ENCODE results near the gene CDH13. TPM values are rescaled to one million over a fixed set of nuclear protein-coding genes. Genes with fewer than 3 reads are reported as not detected.

The CDH13 gene
- total and polyA plus RNA-seq, 2 donors (not counting 1 experiment from before 2014, with no cell fraction given), result 27.6 to 96.7 TPM

DNA sequence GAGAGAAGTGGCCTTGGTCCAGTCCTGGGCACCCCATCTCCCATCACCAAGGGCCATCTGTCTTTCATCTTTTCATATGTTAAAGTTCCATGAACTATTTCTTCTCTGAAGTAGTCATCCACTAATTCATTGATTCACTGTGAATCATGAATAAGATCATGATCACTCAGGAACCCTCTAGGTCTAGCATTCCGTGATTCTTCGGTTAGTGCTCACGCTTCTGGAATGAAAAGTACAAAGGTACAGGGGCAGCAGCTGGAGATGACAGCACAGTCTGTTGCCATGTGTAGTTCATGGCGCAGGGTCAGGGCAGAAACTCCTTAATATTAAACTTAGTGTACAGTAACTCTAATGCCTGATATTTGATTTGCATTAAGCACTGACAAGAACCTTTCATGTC is 127.1 kb downstream of the CDH13 start:
- H3K36me3 ChIP-seq (ENCODE audit: control insufficient read depth, insufficient read depth, low read length), result no peaks in the 10 kb centered on the region
- H3K27ac ChIP-seq (ENCODE audit: insufficient read depth, low read length), result no peak overlapping the region
- TF ChIP-seq EZH2 (IDR thresholded peaks at IDR 0.05; ENCODE audit: low read length, missing control alignments), result no peak
- TF ChIP-seq, protein P1, sequence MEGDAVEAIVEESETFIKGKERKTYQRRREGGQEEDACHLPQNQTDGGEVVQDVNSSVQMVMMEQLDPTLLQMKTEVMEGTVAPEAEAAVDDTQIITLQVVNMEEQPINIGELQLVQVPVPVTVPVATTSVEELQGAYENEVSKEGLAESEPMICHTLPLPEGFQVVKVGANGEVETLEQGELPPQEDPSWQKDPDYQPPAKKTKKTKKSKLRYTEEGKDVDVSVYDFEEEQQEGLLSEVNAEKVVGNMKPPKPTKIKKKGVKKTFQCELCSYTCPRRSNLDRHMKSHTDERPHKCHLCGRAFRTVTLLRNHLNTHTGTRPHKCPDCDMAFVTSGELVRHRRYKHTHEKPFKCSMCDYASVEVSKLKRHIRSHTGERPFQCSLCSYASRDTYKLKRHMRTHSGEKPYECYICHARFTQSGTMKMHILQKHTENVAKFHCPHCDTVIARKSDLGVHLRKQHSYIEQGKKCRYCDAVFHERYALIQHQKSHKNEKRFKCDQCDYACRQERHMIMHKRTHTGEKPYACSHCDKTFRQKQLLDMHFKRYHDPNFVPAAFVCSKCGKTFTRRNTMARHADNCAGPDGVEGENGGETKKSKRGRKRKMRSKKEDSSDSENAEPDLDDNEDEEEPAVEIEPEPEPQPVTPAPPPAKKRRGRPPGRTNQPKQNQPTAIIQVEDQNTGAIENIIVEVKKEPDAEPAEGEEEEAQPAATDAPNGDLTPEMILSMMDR (conservative IDR thresholded peaks at IDR 0.05 in 1 of 2, IDR thresholded peaks at IDR 0.05 in 1 of 2; ENCODE audit: low read depth in 1 of 2, low read length in 2 of 2), result no peak
- H4K20me1 ChIP-seq (ENCODE audit: control insufficient read depth, extremely low read depth, insufficient read depth, low read length), result no peaks in the 10 kb centered on the region
- H3K4me1 ChIP-seq (ENCODE audit: control insufficient read depth, extremely low read depth, insufficient read depth, low read length), result no peaks in the 10 kb centered on the region
- DNase-seq (ENCODE audit: low read depth in 2 of 2), result peak in 1 of 2 donors; percentile 78
- H2AFZ ChIP-seq (ENCODE audit: low read length), result no peak overlapping the region
- H3K9me3 ChIP-seq (ENCODE audit: control insufficient read depth, insufficient read depth, low read depth, low read length), result no peaks in the 10 kb centered on the region
- no peak overlapping the region for H3K4me3 ChIP-seq (replicated peaks in 1 of 4; ENCODE audit: control extremely low read depth in 1 of 4, insufficient read depth in 1 of 4, low read depth in 3 of 4, low read length in 4 of 4)
- H3K27me3 ChIP-seq (ENCODE audit: control insufficient read depth, insufficient read depth, low read length), result no peaks in the 10 kb centered on the region
- no peaks in the 10 kb centered on the region for H3K79me2 ChIP-seq (ENCODE audit: control insufficient read depth, insufficient read depth, low read length)
- H3K9ac ChIP-seq (ENCODE audit: insufficient read depth, low read length), result no peak overlapping the region
- no peak overlapping the region for H3K4me2 ChIP-seq (ENCODE audit: extremely low read depth, insufficient read depth, low read length)

DNA sequence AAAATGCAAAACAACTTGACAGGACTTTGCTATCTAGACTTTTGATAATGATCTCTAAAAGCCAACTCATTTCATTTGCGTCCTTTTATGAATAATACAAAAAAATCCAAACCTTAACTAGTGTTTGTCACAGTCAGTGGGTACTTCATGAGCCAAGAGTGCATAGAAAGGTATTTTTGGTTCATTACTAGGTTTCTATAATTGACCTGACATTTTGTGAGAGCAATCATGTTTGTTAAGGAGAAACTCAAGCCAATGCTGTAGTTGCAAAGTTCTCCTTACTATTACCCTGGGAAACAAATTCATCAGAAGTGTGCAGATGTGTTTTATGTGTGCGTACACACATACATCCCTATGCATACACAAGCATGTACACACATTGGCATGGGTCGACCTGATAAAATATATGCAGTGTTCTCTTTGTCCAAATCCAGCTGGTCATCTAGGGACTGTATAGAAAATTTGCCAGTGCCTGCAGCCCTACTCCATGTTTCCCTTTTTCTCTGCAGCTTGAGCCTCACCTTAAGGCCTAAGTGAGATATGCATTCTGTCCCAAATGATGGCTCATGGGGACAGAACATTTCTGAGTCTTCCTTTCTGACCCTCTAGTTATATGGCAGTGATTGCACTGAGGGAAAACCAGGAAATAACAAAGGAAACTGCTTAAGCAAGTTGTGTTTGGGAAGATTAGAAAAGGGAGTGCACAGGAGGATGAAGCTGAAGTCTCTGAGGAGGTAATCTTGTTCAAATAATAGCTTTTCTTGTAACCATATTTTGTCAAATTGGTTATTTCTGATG is 128.1 kb downstream of the CDH13 start:
- H3K79me2 ChIP-seq (ENCODE audit: control insufficient read depth, insufficient read depth, low read length), result no peaks in the 10 kb centered on the region
- H3K9me3 ChIP-seq (ENCODE audit: control insufficient read depth, insufficient read depth, low read depth, low read length), result no peaks in the 10 kb centered on the region
- H3K27ac ChIP-seq (ENCODE audit: insufficient read depth, low read length), result no peak overlapping the region
- H3K4me1 ChIP-seq (ENCODE audit: control insufficient read depth, extremely low read depth, insufficient read depth, low read length), result no peaks in the 10 kb centered on the region
- H2AFZ ChIP-seq (ENCODE audit: low read length), result no peak overlapping the region
- no peak overlapping the region for H3K4me2 ChIP-seq (ENCODE audit: extremely low read depth, insufficient read depth, low read length)
- no peak for TF ChIP-seq EZH2 (IDR thresholded peaks at IDR 0.05; ENCODE audit: low read length, missing control alignments)
- TF ChIP-seq, protein P1 (conservative IDR thresholded peaks at IDR 0.05 in 1 of 2, IDR thresholded peaks at IDR 0.05 in 1 of 2; ENCODE audit: low read depth in 1 of 2, low read length in 2 of 2), result no peak
- no peaks in the 10 kb centered on the region for H3K36me3 ChIP-seq (ENCODE audit: control insufficient read depth, insufficient read depth, low read length)
- DNase-seq (ENCODE audit: low read depth in 2 of 2), result no peak
- H3K4me3 ChIP-seq (replicated peaks in 1 of 4; ENCODE audit: control extremely low read depth in 1 of 4, insufficient read depth in 1 of 4, low read depth in 3 of 4, low read length in 4 of 4), result no peak overlapping the region
- H3K9ac ChIP-seq (ENCODE audit: insufficient read depth, low read length), result no peak overlapping the region
- no peaks in the 10 kb centered on the region for H4K20me1 ChIP-seq (ENCODE audit: control insufficient read depth, extremely low read depth, insufficient read depth, low read length)
- no peaks in the 10 kb centered on the region for H3K27me3 ChIP-seq (ENCODE audit: control insufficient read depth, insufficient read depth, low read length)

DNA sequence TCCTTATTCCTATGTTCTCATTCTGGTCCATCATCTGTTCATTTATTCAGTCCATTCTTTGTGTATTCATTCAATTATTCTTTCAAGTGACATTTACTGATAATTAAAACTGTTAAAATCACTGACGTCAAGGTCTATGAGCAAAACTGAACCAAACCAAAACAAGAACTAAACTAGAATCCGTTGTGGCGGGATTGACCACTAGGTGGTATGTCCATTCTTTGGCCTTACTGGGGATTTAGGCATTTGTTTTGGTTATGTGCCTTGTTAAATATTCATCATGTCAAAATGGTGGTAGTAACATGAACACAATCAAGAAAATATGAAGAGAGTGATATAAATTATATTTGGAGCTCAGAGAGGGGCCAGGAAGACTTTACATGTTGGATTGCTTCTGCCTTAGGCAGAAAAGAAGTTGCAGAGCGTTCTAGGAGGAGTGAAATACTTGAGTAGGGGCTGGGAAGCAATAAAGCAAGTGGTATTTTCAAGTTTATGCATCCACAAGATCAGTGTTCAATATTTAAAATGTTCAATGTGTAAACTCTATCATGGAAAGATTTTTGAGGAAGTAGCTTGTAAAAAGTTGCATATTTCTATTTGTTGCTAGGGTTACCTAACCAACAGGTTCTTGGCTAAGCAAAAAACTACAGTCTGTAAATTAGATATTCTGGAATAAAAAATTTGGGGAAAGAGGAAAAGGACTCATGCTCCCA is 129.0 kb downstream of the CDH13 start:
- no peak overlapping the region for H3K4me3 ChIP-seq (replicated peaks in 1 of 4; ENCODE audit: control extremely low read depth in 1 of 4, insufficient read depth in 1 of 4, low read depth in 3 of 4, low read length in 4 of 4)
- H2AFZ ChIP-seq (ENCODE audit: low read length), result no peak overlapping the region
- no peaks in the 10 kb centered on the region for H3K79me2 ChIP-seq (ENCODE audit: control insufficient read depth, insufficient read depth, low read length)
- H3K4me1 ChIP-seq (ENCODE audit: control insufficient read depth, extremely low read depth, insufficient read depth, low read length), result no peaks in the 10 kb centered on the region
- H3K4me2 ChIP-seq (ENCODE audit: extremely low read depth, insufficient read depth, low read length), result no peak overlapping the region
- H3K27ac ChIP-seq (ENCODE audit: insufficient read depth, low read length), result no peak overlapping the region
- peak; percentile 23 to 27 for DNase-seq (ENCODE audit: low read depth in 2 of 2)
- no peak overlapping the region for H3K9ac ChIP-seq (ENCODE audit: insufficient read depth, low read length)
- TF ChIP-seq, protein P1 (conservative IDR thresholded peaks at IDR 0.05 in 1 of 2, IDR thresholded peaks at IDR 0.05 in 1 of 2; ENCODE audit: low read depth in 1 of 2, low read length in 2 of 2), result peak in 1 of 2 donors; percentile 39
- no peak for TF ChIP-seq EZH2 (IDR thresholded peaks at IDR 0.05; ENCODE audit: low read length, missing control alignments)
- H3K36me3 ChIP-seq (ENCODE audit: control insufficient read depth, insufficient read depth, low read length), result no peaks in the 10 kb centered on the region
- no peaks in the 10 kb centered on the region for H3K27me3 ChIP-seq (ENCODE audit: control insufficient read depth, insufficient read depth, low read length)
- no peaks in the 10 kb centered on the region for H4K20me1 ChIP-seq (ENCODE audit: control insufficient read depth, extremely low read depth, insufficient read depth, low read length)
- no peaks in the 10 kb centered on the region for H3K9me3 ChIP-seq (ENCODE audit: control insufficient read depth, insufficient read depth, low read depth, low read length)

Data from fibroblast of lung (primary cell).